K562 (cell line): ENCODE results near the gene SUSD3.

Source experiments
- CTCF ChIP-seq, 3 experiments: IDR thresholded peaks in 2 of 3; conservative IDR thresholded peaks in 1 of 3; 2 replicates each; pipeline ENCODE4 v1.5.1; 2011 to 2012; ENCODE audit warnings: low read length in 3 of 3, mild to moderate bottlenecking in 3 of 3, control low read depth in 2 of 3, improper control_type of control experiment in 1 of 3, inconsistent platforms in 1 of 3, low read depth in 1 of 3, mixed read lengths in 1 of 3, moderate library complexity in 1 of 3; ENCODE audit not compliant: insufficient read depth in 2 of 3
- DLX4 ChIP-seq: fragments of 250-450 bp; sonication (Bioruptor Pico); IDR thresholded peaks from 2 replicates; pipeline ENCODE4 v1.6.1; 2021; ENCODE audit warnings: mild to moderate bottlenecking
- NFIC ChIP-seq: fragments of 450-650 bp; IDR thresholded peaks from 2 replicates; pipeline ENCODE4 v1.6.1; 2017; ENCODE audit warnings: mild to moderate bottlenecking, inconsistent platforms
- PKNOX1 ChIP-seq: fragments of 450-650 bp; IDR thresholded peaks from 2 replicates; pipeline ENCODE4 v1.6.1; 2016
- POLR2A ChIP-seq: fragments of 450-650 bp; conservative IDR thresholded peaks from 2 replicates; pipeline ENCODE4 v1.6.1; 2016
- PRMT5 ChIP-seq: sonication (generic); formaldehyde crosslinking; IDR thresholded peaks from 2 replicates; pipeline ENCODE4 v1.5.0; 2020; ENCODE audit warnings: missing genetic modification reagents
- RFX5 ChIP-seq: IDR thresholded peaks from 2 replicates; pipeline ENCODE4 v1.6.1; 2011; ENCODE audit warnings: low read depth, mild to moderate bottlenecking, improper control_type of control experiment, low read length
- RREB1 ChIP-seq: fragments of 250-450 bp; sonication (Bioruptor Pico); IDR thresholded peaks from 2 replicates; pipeline ENCODE4 v1.4.0; 2020
- SIN3A ChIP-seq, 2 experiments: fragments of 150-350 bp in 1 of 2; IDR thresholded peaks; 2 replicates each; pipeline ENCODE4 v1.6.1; 2011 to 2016; ENCODE audit warnings: borderline replicate concordance in 2 of 2, low read depth in 2 of 2, low read length in 2 of 2, mild to moderate bottlenecking in 2 of 2, moderate library complexity in 2 of 2; ENCODE audit not compliant: control insufficient read depth in 1 of 2
- SRF ChIP-seq, 2 experiments: fragments of 250-450, 450-650 bp in 1 of 2; sonication (Bioruptor Pico) in 1 of 2; sonication (generic) in 1 of 2; formaldehyde crosslinking; IDR thresholded peaks; 2 replicates each; pipeline versions ENCODE4 v1.5.0 to v1.5.1; 2020 to 2022; ENCODE audit warnings: mild to moderate bottlenecking in 1 of 2, missing genetic modification reagents in 1 of 2
- ZNF134 ChIP-seq: fragments of 250-450 bp; sonication (Bioruptor Pico); conservative IDR thresholded peaks from 2 replicates; pipeline ENCODE4 v1.4.0; 2020
- ZNF79 ChIP-seq: fragments of 250-450 bp; sonication (Bioruptor Pico); IDR thresholded peaks from 2 replicates; pipeline ENCODE4 v1.4.0; 2020; ENCODE audit warnings: low read depth, mild to moderate bottlenecking, moderate library complexity

- TF ChIP-seq ZNF134 (CRISPR knock-in tag) (no peak), SIN3A (IDR thresholded peaks at IDR 0.05; ENCODE audit: borderline replicate concordance in 2 of 2, control insufficient read depth in 1 of 2, low read depth in 2 of 2, low read length in 2 of 2) (no peak), RFX5 (no peak), RREB1 (CRISPR knock-in tag) (no peak), SRF (CRISPR knock-in tag; IDR thresholded peaks at IDR 0.05) (no peak), PKNOX1 (no peak), POLR2A (no peak), PRMT5 (no peak), ZNF79 (CRISPR knock-in tag) (no peak), NFIC (no peak), CTCF (IDR thresholded peaks at IDR 0.05 in 2 of 3, conservative IDR thresholded peaks at IDR 0.05 in 1 of 3; ENCODE audit: insufficient read depth in 2 of 3, low read depth in 1 of 3, low read length in 3 of 3) (no peak), DLX4 (CRISPR knock-in tag) (no peak)
These were observed 8.3 kb upstream of the SUSD3 start for GRCh38 chr9:93050231-93050630.
